Epithelial cell of esophagus (primary cell): ENCODE measurements around the gene SYNGR2.

Experiments used
- DNase-seq: peaks from one replicate; pipeline ENCODE4 v3.0.0; 2010; ENCODE audit warnings: low read depth
- H3K4me3 ChIP-seq: 2 replicates; pipeline ENCODE4 v1.5.1; 2011; ENCODE audit warnings: mild to moderate bottlenecking, low read length, control low read depth
- CTCF ChIP-seq: IDR thresholded peaks from 2 replicates; pipeline ENCODE4 v1.5.1; 2011; ENCODE audit warnings: low read depth, mild to moderate bottlenecking, low read length, control low read depth, inconsistent platforms; ENCODE audit not compliant: insufficient read depth; ENCODE audit errors: missing control alignments

Gene SYNGR2

GRCh38 chr17:78140169-78141051 is 28.0 kb upstream of the SYNGR2 start:
- DNase-seq = peak; percentile 97
- peak overlapping the region; percentile 27 for H3K4me3 ChIP-seq
- TF ChIP-seq CTCF = no peak

GRCh38 chr17:78141437-78142118 is 26.8 kb upstream of the SYNGR2 start:
- peak; percentile 49 for DNase-seq
- TF ChIP-seq CTCF = no peak
- H3K4me3 ChIP-seq = no peak overlapping the region

GRCh38 chr17:78142119-78142861 is 26.1 kb upstream of the SYNGR2 start:
- H3K4me3 ChIP-seq = no peak overlapping the region
- TF ChIP-seq CTCF = no peak
- peak; percentile 99 for DNase-seq

- no peak for TF ChIP-seq CTCF
- no peak overlapping the region for H3K4me3 ChIP-seq
- DNase-seq = no peak
Observed at GRCh38 chr17:78143214-78144146, 24.9 kb upstream of the SYNGR2 start.

- peak; percentile 51 for DNase-seq
- H3K4me3 ChIP-seq = no peak overlapping the region
- TF ChIP-seq CTCF = no peak
Observed at GRCh38 chr17:78144147-78144719, 24.1 kb upstream of the SYNGR2 start.
